Muscle of leg (tissue), 11 donors: ENCODE measurements around the gene ELP2. TPM values are rescaled to one million over a fixed set of nuclear protein-coding genes. Genes with fewer than 3 reads are reported as not detected.
A peak's percentile ranks its signal among the peaks of the same experiment; 100 is the strongest.

Experiments
- DNase-seq: peaks from one replicate; pipeline ENCODE4 v3.0.0; 2013
- H3K27ac ChIP-seq: one replicate; pipeline ENCODE4 v1.5.1; 2013; ENCODE audit warnings: mild to moderate bottlenecking, low read length, control low read depth
- H3K27me3 ChIP-seq: one replicate; pipeline ENCODE4 v1.6.1; 2013; ENCODE audit warnings: low read length; ENCODE audit not compliant: control insufficient read depth, insufficient read depth
- H3K36me3 ChIP-seq: one replicate; pipeline ENCODE4 v1.6.1; 2013; ENCODE audit warnings: low read length; ENCODE audit not compliant: control insufficient read depth, insufficient read depth
- H3K4me1 ChIP-seq: one replicate; pipeline ENCODE4 v1.6.1; 2013; ENCODE audit warnings: low read length; ENCODE audit not compliant: control insufficient read depth, insufficient read depth
- H3K4me3 ChIP-seq: one replicate; pipeline ENCODE4 v1.5.1; 2013; ENCODE audit warnings: low read length, control low read depth
- H3K9me3 ChIP-seq: replicated peaks from 2 replicates; pipeline ENCODE4 v1.6.1; 2013; ENCODE audit warnings: low read depth, low read length; ENCODE audit not compliant: control insufficient read depth
- WGBS: methylation state at CpG from one replicate; pipeline ENCODE4 v1.1.5; 2013; ENCODE audit warnings: missing lambda C conversion rate; ENCODE audit not compliant: insufficient coverage; 5-methylcytosine and 5-hydroxymethylcytosine counted together
- polyA plus RNA-seq, 8 donors: library from polyadenylated mRNA; unstranded; fragments of 120-200 nt; gene quantifications; one replicate each; pipeline versions ENCODE4 v1.2.1 to v1.2.3, GENCODE V29; 2013; ENCODE audit warnings: inconsistent platforms in 1 of 8, low replicate concordance in 1 of 8; ENCODE audit not compliant: insufficient read length in 8 of 8, insufficient read depth in 1 of 8
- total RNA-seq: library from RNA; stranded (reverse); fragments of 120-200 nt; gene quantifications from one replicate; pipeline ENCODE4 v1.2.4, GENCODE V29; 2013

The ELP2 gene
- total and polyA plus RNA-seq, 9 donors, result 52.9 to 82.2 (median 61.6) TPM

DNA sequence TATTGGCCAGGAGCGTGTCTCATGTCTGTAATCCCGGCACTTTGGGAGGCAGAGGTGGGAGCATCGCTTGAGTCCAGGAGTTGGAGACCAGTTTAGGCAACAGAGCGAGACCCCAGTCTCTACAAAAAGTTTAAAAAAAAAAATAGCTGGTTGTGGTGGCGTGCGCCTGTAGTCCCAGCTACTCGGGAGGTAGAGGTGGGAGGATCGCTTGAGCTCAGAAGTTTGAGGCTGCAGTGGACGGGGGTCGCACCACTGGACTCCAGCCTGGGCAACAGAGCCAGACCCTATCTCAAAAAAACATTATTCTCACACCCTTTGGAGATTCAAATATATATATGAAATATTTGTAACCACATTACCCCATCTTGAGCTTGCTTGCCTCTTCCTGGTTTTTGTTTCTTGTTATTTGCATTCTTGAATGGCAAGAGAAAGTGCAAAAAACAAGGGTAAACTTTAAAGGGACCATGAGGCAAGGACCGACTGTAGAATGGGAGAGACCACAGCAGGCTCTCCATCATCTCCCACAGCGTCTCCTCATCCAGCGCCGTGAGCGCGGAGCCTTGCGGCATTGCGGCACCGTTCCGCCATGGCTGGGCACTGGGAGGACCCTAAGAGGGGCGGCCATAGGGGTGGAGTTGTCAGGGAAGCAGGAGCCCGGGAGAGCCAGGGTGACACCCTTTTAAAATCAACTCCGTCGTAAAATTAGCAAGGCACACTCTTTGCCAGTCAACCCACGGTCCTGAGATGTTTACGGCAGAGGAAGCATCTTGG, 1.4 kb downstream of the ELP2 start:
- 86% methylated on average over 10 of the region's 26 CpGs for WGBS

DNA sequence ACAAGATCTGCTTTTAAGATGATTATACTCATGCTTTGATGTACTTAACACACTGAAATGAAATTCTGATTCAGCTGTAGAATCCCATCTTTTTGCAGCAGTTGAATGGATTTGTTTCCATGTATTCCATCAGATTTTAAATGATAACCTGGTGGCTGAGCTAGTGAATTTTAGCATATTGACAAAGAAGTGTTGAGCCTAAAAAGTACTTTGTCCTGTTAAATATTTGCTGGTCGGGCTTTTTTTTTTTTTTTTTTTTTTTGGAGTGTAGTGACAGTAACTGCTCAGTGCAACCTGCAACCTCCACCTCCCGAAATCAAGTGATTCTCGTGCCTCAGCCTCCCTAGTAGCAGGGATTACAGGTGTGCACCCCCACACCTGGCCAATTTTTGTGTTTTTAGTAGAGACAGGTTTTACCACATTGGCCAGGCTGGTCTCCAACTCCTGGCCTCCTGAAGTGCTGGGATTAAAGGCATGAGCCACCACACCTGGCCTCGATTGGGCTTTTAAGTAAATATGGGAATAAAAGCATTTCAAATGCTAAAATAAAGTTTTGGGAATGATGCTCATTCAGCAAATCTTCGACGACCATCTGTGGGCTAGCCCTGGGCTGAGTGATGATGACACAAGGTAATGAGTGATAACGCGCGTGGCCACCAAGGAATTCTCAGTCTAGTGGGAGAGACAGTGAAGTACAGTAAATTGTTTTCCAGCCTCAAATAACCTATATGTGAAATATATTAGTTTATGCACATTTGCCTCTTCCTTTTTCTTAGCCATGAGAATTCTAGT, 2.2 kb downstream of the ELP2 start:
- H3K27ac ChIP-seq, result no peak overlapping the region
- H3K27me3 ChIP-seq, result no peaks in the 10 kb centered on the region
- H3K4me3 ChIP-seq, result no peak overlapping the region
- no peak for DNase-seq
- no CpG with 5 or more reads among the region's 9 CpGs for WGBS
- no peaks in the 10 kb centered on the region for H3K9me3 ChIP-seq
- peaks cover 11% of the 10 kb centered on the region for H3K4me1 ChIP-seq
- no peaks in the 10 kb centered on the region for H3K36me3 ChIP-seq

More for the DNA sequence above, 1.4 kb downstream of the ELP2 start:
- peaks cover 11% of the 10 kb centered on the region for H3K4me1 ChIP-seq
- no peak overlapping the region for H3K27ac ChIP-seq
- no peaks in the 10 kb centered on the region for H3K9me3 ChIP-seq
- peaks cover 3% of the 10 kb centered on the region for H3K36me3 ChIP-seq
- H3K27me3 ChIP-seq, result no peaks in the 10 kb centered on the region
- H3K4me3 ChIP-seq, result peak overlapping the region; percentile 87
- DNase-seq, result no peak

- H3K27me3 ChIP-seq, result no peaks in the 10 kb centered on the region
- H3K4me3 ChIP-seq, result no peak overlapping the region
- H3K4me1 ChIP-seq, result peaks cover 11% of the 10 kb centered on the region
- H3K27ac ChIP-seq, result no peak overlapping the region
- WGBS, result 77% methylated on average over 2 of the region's 3 CpGs
- no peaks in the 10 kb centered on the region for H3K9me3 ChIP-seq
- peaks cover 3% of the 10 kb centered on the region for H3K36me3 ChIP-seq
- DNase-seq, result no peak
Observed at GRCh38 chr18:36132756-36133155, 3.1 kb downstream of the ELP2 start.

- H3K4me3 ChIP-seq, result no peak overlapping the region
- H3K27ac ChIP-seq, result no peak overlapping the region
- H3K36me3 ChIP-seq, result peaks cover 19% of the 10 kb centered on the region
- no CpG with 5 or more reads among the region's 1 CpG for WGBS
- DNase-seq, result no peak
- peaks cover 7% of the 10 kb centered on the region for H3K4me1 ChIP-seq
- H3K9me3 ChIP-seq, result no peaks in the 10 kb centered on the region
- H3K27me3 ChIP-seq, result no peaks in the 10 kb centered on the region
Observed at GRCh38 chr18:36135264-36135663, 5.6 kb downstream of the ELP2 start.

DNA sequence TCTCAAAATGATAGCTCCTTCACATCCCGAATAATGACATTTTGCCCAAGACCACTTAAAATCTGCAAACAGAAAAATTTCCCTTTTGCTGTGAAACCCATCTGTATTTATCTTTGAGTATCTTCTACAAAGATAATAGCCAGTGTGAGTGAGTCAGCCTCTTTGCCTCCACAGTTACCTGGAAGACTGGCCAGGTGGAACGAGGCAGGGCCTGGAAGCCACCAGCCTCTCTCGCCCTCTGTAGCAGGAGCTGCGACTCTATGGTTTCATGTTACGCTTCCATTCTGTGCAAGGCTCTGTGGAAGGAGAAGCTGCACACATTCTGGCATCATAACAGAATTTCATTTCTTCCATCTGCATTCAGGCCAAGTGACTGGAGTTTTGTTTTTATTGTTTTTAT, 9.5 kb downstream of the ELP2 start:
- peaks cover 23% of the 10 kb centered on the region for H3K36me3 ChIP-seq
- no peaks in the 10 kb centered on the region for H3K9me3 ChIP-seq
- no peak overlapping the region for H3K27ac ChIP-seq
- DNase-seq, result no peak
- no peaks in the 10 kb centered on the region for H3K4me1 ChIP-seq
- 72% methylated on average over 2 of the region's 5 CpGs for WGBS
- no peaks in the 10 kb centered on the region for H3K27me3 ChIP-seq
- H3K4me3 ChIP-seq, result no peak overlapping the region

- Histone ChIP-seq H3K27ac (no peak overlapping the region), H3K27me3 (no peaks in the 10 kb centered on the region), H3K4me3 (no peak overlapping the region), H3K4me1 (no peaks in the 10 kb centered on the region), H3K36me3 (peaks cover 34% of the 10 kb centered on the region), H3K9me3 (no peaks in the 10 kb centered on the region)
- no peak for DNase-seq
- no CpG with 5 or more reads among the region's 4 CpGs for WGBS
Observed at GRCh38 chr18:36141576-36141975, 11.9 kb downstream of the ELP2 start.

DNA sequence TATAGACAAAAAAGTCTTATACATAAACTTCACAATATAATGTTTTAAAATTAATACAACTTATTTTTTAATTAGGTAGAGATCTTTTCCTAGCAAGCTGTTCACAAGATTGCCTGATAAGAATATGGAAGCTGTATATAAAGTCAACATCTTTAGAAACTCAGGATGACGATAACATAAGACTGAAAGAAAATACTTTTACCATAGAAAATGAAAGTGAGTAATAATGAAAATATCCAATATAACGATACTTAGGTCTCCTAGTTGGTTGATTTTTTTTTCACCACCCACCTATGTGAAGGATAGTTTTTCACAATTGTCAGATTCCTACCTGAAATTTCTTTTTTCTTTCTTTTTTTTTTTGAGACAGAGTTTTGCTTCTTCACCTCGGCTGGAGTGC, 13.1 kb downstream of the ELP2 start:
- DNase-seq, result no peak
- H3K27ac ChIP-seq, result no peak overlapping the region
- no peaks in the 10 kb centered on the region for H3K9me3 ChIP-seq
- no peaks in the 10 kb centered on the region for H3K27me3 ChIP-seq
- H3K36me3 ChIP-seq, result peaks cover 42% of the 10 kb centered on the region
- H3K4me3 ChIP-seq, result no peak overlapping the region
- 100% methylated on average over 1 of the region's 3 CpGs for WGBS
- no peaks in the 10 kb centered on the region for H3K4me1 ChIP-seq

DNA sequence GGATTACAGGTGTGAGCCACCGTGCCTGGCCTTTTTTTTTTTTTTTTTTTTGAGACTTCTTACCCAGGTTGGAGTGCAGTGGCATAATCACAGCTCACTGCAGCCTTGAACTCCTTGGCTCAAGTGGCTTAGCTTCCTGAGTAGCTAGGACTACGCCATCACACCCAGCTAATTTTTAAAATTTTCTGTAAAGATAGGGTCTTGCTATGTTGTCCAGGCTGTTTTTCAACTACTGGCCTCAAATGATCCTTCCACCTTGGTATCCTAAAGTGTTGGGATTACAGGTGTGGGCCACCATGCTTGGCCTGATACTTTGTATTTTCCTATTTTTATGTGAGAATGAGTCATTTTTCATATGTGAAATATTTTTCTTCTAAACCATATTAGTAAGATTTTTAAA, 13.7 kb downstream of the ELP2 start:
- H3K36me3 ChIP-seq, result peaks cover 43% of the 10 kb centered on the region
- H3K27ac ChIP-seq, result no peak overlapping the region
- H3K4me1 ChIP-seq, result no peaks in the 10 kb centered on the region
- no peak overlapping the region for H3K4me3 ChIP-seq
- WGBS, result no CpG with 5 or more reads among the region's 2 CpGs
- H3K27me3 ChIP-seq, result no peaks in the 10 kb centered on the region
- DNase-seq, result no peak
- H3K9me3 ChIP-seq, result no peaks in the 10 kb centered on the region

DNA sequence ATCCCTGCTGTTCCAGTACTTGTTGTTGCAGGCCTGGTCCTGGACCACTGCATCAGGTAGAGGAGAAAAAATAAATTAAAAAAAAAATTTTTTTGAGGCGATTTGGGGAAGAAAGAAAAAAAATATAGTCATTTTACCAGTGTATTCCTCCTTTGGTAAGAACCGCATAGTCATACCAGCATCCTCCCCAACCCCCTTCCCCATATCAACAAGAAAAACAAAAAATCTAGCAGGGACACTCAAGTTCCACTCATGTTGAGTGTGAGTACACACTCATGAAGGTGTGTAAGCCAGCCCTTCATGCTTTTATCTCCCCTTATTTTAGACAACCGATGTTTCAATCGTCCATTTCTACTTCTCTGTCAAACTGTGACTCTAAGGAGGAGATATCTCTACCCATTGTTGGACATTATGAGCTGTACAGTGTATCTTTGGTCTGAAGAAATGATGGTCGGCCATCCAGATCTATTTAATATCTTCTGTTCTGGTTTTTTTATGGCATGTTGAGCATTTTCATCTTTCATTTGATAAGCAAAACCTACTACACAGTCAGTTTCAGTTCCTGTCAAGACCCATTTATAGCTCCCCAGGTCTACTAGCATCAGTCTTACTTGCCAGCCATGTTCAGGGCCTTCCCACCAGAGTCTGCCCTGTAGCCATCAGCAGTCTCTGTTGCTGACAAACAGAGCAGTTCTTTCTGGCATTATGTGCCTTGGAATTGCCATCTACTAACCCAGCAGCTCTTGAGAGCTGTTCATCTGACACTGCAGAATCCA, 20.0 kb downstream of the ELP2 start:
- DNase-seq, result no peak
- Histone ChIP-seq H3K4me3 (no peak overlapping the region), H3K4me1 (no peaks in the 10 kb centered on the region), H3K36me3 (peaks cover 71% of the 10 kb centered on the region), H3K9me3 (no peaks in the 10 kb centered on the region), H3K27me3 (no peaks in the 10 kb centered on the region), H3K27ac (no peak overlapping the region)
- WGBS, result no CpG with 5 or more reads among the region's 5 CpGs

DNA sequence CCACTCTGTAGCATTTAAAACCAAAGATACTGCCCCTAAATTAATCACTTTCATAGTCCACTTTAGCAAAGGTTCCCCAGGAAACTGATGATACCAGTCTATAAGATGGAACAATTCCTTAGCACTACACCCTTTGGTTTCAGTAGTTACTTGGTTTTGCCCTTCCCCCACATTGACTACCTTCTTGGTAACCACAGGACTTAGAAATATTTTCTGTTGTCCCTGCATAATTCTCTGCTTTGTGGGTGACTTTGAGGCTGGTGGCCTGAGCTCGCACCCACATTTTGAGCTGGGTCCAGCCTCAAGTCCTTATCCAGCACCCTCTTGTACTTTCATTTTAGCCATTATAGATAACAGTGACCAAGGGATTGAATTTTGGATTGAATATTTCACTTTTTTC, 23.1 kb downstream of the ELP2 start:
- no CpG with 5 or more reads among the region's 1 CpG for WGBS
- no peaks in the 10 kb centered on the region for H3K27me3 ChIP-seq
- H3K4me3 ChIP-seq, result no peak overlapping the region
- H3K4me1 ChIP-seq, result no peaks in the 10 kb centered on the region
- H3K36me3 ChIP-seq, result peaks cover 64% of the 10 kb centered on the region
- H3K9me3 ChIP-seq, result no peaks in the 10 kb centered on the region
- DNase-seq, result no peak
- no peak overlapping the region for H3K27ac ChIP-seq
